Neural cell (in vitro differentiated cells): ENCODE data around the gene PLK3. TPM values are rescaled to one million over a fixed set of nuclear protein-coding genes. Genes with fewer than 3 reads are reported as not detected.
"Not testable (repeated sequence)": the region's sequence is repeated elsewhere in the genome, so short reads cannot be mapped to it uniquely, and the experiment has no call there.

Experiments used
- H2AFZ ChIP-seq: fragments of 200-600, 300-800 bp; sonication (generic), shearing (Covaris generic); 2 replicates; pipeline ENCODE4 v1.6.0; 2014; ENCODE audit warnings: low read depth, mild to moderate bottlenecking, antibody characterized with exemption, low read length, moderate library complexity
- H3F3A ChIP-seq: fragments of 200-600 bp; shearing (Covaris generic); 2 replicates; pipeline ENCODE4 v1.6.1; 2016; ENCODE audit warnings: mild to moderate bottlenecking, moderate library complexity, mixed read lengths, antibody characterized with exemption, low read length; ENCODE audit not compliant: insufficient read depth, poor library complexity, severe bottlenecking
- H3K27ac ChIP-seq: fragments of 200-600, 300-800 bp; sonication (generic), shearing (Covaris generic); 2 replicates; pipeline ENCODE4 v1.5.1; 2014; ENCODE audit warnings: mild to moderate bottlenecking, low read length, moderate library complexity
- H3K27me3 ChIP-seq: fragments of 300-800, 200-600 bp; sonication (generic), shearing (Covaris generic); 2 replicates; pipeline ENCODE4 v1.6.0; 2014; ENCODE audit warnings: mild to moderate bottlenecking, low read depth, low read length, moderate library complexity; ENCODE audit not compliant: insufficient read depth
- H3K36me3 ChIP-seq: fragments of 300-800, 200-600 bp; sonication (generic), shearing (Covaris generic); 2 replicates; pipeline ENCODE4 v1.5.1; 2014; ENCODE audit warnings: mild to moderate bottlenecking, antibody characterized with exemption, low read length, moderate library complexity; ENCODE audit not compliant: insufficient read depth
- H3K4me2 ChIP-seq: fragments of 300-800, 200-600 bp; sonication (generic), shearing (Covaris generic); 2 replicates; pipeline ENCODE4 v1.6.0; 2014; ENCODE audit warnings: mild to moderate bottlenecking, low read length
- H3K4me3 ChIP-seq: fragments of 300-800, 200-600 bp; sonication (generic), shearing (Covaris generic); 2 replicates; pipeline ENCODE4 v1.5.1; 2014; ENCODE audit warnings: mild to moderate bottlenecking, low read length, moderate library complexity
- H3K79me2 ChIP-seq: fragments of 200-600 bp; shearing (Covaris generic); replicated peaks from 2 replicates; pipeline ENCODE4 v1.6.0; 2014; ENCODE audit warnings: mild to moderate bottlenecking, low read length, moderate library complexity; ENCODE audit not compliant: insufficient read depth
- H3K9ac ChIP-seq: fragments of 300-800, 200-600 bp; sonication (generic), shearing (Covaris generic); 2 replicates; pipeline ENCODE4 v1.6.1; 2016; ENCODE audit warnings: mild to moderate bottlenecking, low read length, mixed read lengths
- H3K9me2 ChIP-seq: fragments of 200-600 bp; shearing (Covaris generic); 2 replicates; pipeline ENCODE4 v1.6.1; 2016; ENCODE audit warnings: mild to moderate bottlenecking, low read length, mixed read lengths; ENCODE audit not compliant: insufficient read depth
- H3K9me3 ChIP-seq: fragments of 200-600, 300-800 bp; sonication (generic), shearing (Covaris generic); 2 replicates; pipeline ENCODE4 v1.6.1; 2016; ENCODE audit warnings: mild to moderate bottlenecking, mixed run types, low read length, moderate library complexity, mixed read lengths
- H4K20me1 ChIP-seq: fragments of 200-600 bp; shearing (Covaris generic); 2 replicates; pipeline ENCODE4 v1.6.1; 2016; ENCODE audit warnings: mild to moderate bottlenecking, mixed run types; ENCODE audit not compliant: insufficient read depth
- CTCF ChIP-seq: fragments of 450-650 bp; IDR thresholded peaks from 2 replicates; pipeline ENCODE4 v1.5.1; 2014; ENCODE audit warnings: antibody characterized with exemption, mild to moderate bottlenecking, moderate library complexity; ENCODE audit not compliant: poor library complexity, severe bottlenecking
- EP300 ChIP-seq: fragments of 450-650 bp; conservative IDR thresholded peaks from 2 replicates; pipeline ENCODE4 v1.6.1; 2014; ENCODE audit warnings: antibody characterized with exemption, mild to moderate bottlenecking, moderate library complexity; ENCODE audit not compliant: poor library complexity, severe bottlenecking
- EZH2 ChIP-seq: fragments of 200-600, 300-800 bp; shearing (Covaris generic), sonication (generic); IDR thresholded peaks from 2 replicates; pipeline ENCODE4 v1.6.1; 2014; ENCODE audit warnings: antibody characterized with exemption, low read length, borderline replicate concordance, mild to moderate bottlenecking; ENCODE audit not compliant: insufficient read depth, poor library complexity, severe bottlenecking
- MXI1 ChIP-seq: fragments of 450-650 bp; conservative IDR thresholded peaks from 2 replicates; pipeline ENCODE4 v1.6.1; 2014; ENCODE audit warnings: antibody characterized with exemption, mild to moderate bottlenecking; ENCODE audit not compliant: poor library complexity, severe bottlenecking
- POLR2AphosphoS5 ChIP-seq: IDR thresholded peaks from 2 replicates; pipeline ENCODE4 v1.6.1; 2012
- RAD21 ChIP-seq: fragments of 450-650 bp; conservative IDR thresholded peaks from 2 replicates; pipeline ENCODE4 v1.6.1; 2014; ENCODE audit warnings: antibody characterized with exemption, mild to moderate bottlenecking, moderate library complexity
- REST ChIP-seq: IDR thresholded peaks from 2 replicates; pipeline ENCODE4 v1.6.1; 2012; ENCODE audit warnings: borderline replicate concordance
- SMC3 ChIP-seq: fragments of 450-650 bp; conservative IDR thresholded peaks from 2 replicates; pipeline ENCODE4 v1.6.1; 2014; ENCODE audit warnings: antibody characterized with exemption, mild to moderate bottlenecking, moderate library complexity; ENCODE audit not compliant: poor library complexity
- TAF1 ChIP-seq: IDR thresholded peaks from 2 replicates; pipeline ENCODE4 v1.6.1; 2012; ENCODE audit warnings: low read depth
- polyA plus RNA-seq: library from polyadenylated mRNA; depleted of rRNA; stranded (reverse); fragments of >200 nt; gene quantifications from 2 replicates; pipeline ENCODE4 v1.2.3, GENCODE V29; 2014

Gene PLK3
- polyA plus RNA-seq, 1 donor from 2014 or later = 8.3 TPM

- H3K4me3 ChIP-seq = no peak overlapping the region
- H3K27ac ChIP-seq = no peak overlapping the region
- TF ChIP-seq EZH2 (no peak), EP300 (no peak), TAF1 (no peak), SMC3 (no peak), RAD21 (no peak), REST (no peak), CTCF (no peak), MXI1 (no peak), POLR2AphosphoS5 (no peak)
- no peak overlapping the region for H3K9ac ChIP-seq
- no peak overlapping the region for H2AFZ ChIP-seq
- no peaks in the 10 kb centered on the region for H3K9me2 ChIP-seq
- H3K9me3 ChIP-seq = peaks cover 2% of the 10 kb centered on the region
- H3K79me2 ChIP-seq = no peaks in the 10 kb centered on the region
- H3F3A ChIP-seq = no peaks in the 10 kb centered on the region
- H4K20me1 ChIP-seq = no peaks in the 10 kb centered on the region
- no peak overlapping the region for H3K4me2 ChIP-seq
- H3K27me3 ChIP-seq = peaks cover 15% of the 10 kb centered on the region
- no peaks in the 10 kb centered on the region for H3K36me3 ChIP-seq
These were observed 22.0 kb downstream of the PLK3 start for GRCh38 chr1:44822131-44822701.

- Histone ChIP-seq H3K27me3 (peaks cover 15% of the 10 kb centered on the region), H3K79me2 (no peaks in the 10 kb centered on the region), H3K27ac (no peak overlapping the region), H3K9ac (no peak overlapping the region), H3K36me3 (no peaks in the 10 kb centered on the region), H2AFZ (no peak overlapping the region), H3K9me2 (no peaks in the 10 kb centered on the region), H3F3A (no peaks in the 10 kb centered on the region), H4K20me1 (no peaks in the 10 kb centered on the region), H3K9me3 (peaks cover 2% of the 10 kb centered on the region), H3K4me2 (no peak overlapping the region), H3K4me3 (no peak overlapping the region)
- TF ChIP-seq EP300 (no peak), SMC3 (no peak), POLR2AphosphoS5 (no peak), REST (no peak), TAF1 (no peak)
These were observed 22.8 kb downstream of the PLK3 start for GRCh38 chr1:44822981-44823451.

GRCh38 chr1:44824392-44824791 lies 24.2 kb downstream of the PLK3 start:
- not testable (repeated sequence) for H3K79me2 ChIP-seq, H4K20me1 ChIP-seq, H3K9me3 ChIP-seq, H2AFZ ChIP-seq, H3K4me3 ChIP-seq, H3K9me2 ChIP-seq, H3F3A ChIP-seq, H3K9ac ChIP-seq, H3K4me2 ChIP-seq, H3K36me3 ChIP-seq, H3K27ac ChIP-seq
- H3K27me3 ChIP-seq = peaks cover 11% of the 10 kb centered on the region
